ENCODE results near the gene ZNF680.
"Not testable (repeated sequence)": the region's sequence is repeated elsewhere in the genome, so short reads cannot be mapped to it uniquely, and the experiment has no call there.

The ZNF680 gene

GRCh38 chr7:64557601-64558322 is 5.1 kb downstream of the ZNF680 start:
- no peak for DNase-seq
- no peaks in the 10 kb centered on the region for H3K27me3 ChIP-seq (replicated peaks; ENCODE audit: control insufficient read depth, insufficient read depth, low read length, poor library complexity, severe bottlenecking)
- no peak overlapping the region for H3K27ac ChIP-seq (ENCODE audit: insufficient read depth, low read length, poor library complexity, severe bottlenecking)
- no peaks in the 10 kb centered on the region for H3K9me3 ChIP-seq (ENCODE audit: control insufficient read depth, low read length)
- no peak overlapping the region for H3K4me3 ChIP-seq (ENCODE audit: insufficient read depth, low read depth, low read length, poor library complexity, severe bottlenecking)
- H3K36me3 ChIP-seq (ENCODE audit: control insufficient read depth, insufficient read depth, low read length): no peaks in the 10 kb centered on the region
- no peaks in the 10 kb centered on the region for H3K4me1 ChIP-seq (ENCODE audit: control insufficient read depth, insufficient read depth, low read length, poor library complexity, severe bottlenecking)

DNA sequence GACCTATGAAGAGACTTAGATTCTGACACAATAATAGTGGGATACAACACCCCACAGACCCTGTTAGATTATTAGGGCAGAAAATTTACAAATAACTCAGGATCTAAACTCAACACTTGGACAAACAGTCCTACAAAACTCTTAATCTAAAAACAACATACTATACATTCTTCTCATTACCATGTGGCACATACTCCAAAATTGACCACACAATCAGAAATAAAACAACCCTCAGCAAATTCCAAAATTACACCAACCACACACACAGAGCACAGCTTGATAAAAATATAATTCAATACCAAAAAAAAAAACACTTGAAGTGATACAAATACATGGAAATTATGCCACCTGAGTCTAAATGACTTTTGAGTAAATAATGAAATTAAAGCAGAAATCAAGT is 7.8 kb downstream of the ZNF680 start:
- H3K9me3 ChIP-seq (ENCODE audit: control insufficient read depth, low read length): no peaks in the 10 kb centered on the region
- no peak overlapping the region for H3K4me3 ChIP-seq (ENCODE audit: insufficient read depth, low read depth, low read length, poor library complexity, severe bottlenecking)
- H3K27ac ChIP-seq (ENCODE audit: insufficient read depth, low read length, poor library complexity, severe bottlenecking): no peak overlapping the region
- no peaks in the 10 kb centered on the region for H3K36me3 ChIP-seq (ENCODE audit: control insufficient read depth, insufficient read depth, low read length)
- H3K27me3 ChIP-seq (replicated peaks; ENCODE audit: control insufficient read depth, insufficient read depth, low read length, poor library complexity, severe bottlenecking): no peaks in the 10 kb centered on the region
- DNase-seq: no peak
- no peaks in the 10 kb centered on the region for H3K4me1 ChIP-seq (ENCODE audit: control insufficient read depth, insufficient read depth, low read length, poor library complexity, severe bottlenecking)

DNA sequence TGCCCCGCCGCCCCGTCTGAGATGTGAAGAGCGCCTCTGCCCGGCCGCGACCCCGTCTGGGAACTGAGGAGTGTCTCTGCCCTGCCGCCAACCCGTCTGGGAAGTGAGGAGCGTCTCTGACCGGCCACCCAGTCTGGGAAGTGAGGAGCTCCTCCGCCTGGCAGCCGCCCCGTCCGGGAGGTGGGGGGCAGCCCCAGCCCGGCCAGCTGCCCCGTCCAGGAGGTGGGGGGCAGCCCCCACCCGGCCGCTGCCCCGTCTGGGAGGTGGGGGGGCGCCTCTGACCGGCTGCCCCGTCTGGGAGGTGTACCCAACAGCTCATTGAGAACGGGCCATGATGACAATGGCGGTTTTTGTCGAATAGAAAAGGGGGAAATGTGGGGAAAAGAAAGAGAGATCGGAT is 8.7 kb downstream of the ZNF680 start:
- H3K9me3 ChIP-seq (ENCODE audit: control insufficient read depth, low read length); H3K36me3 ChIP-seq (ENCODE audit: control insufficient read depth, insufficient read depth, low read length); H3K27me3 ChIP-seq (replicated peaks; ENCODE audit: control insufficient read depth, insufficient read depth, low read length, poor library complexity, severe bottlenecking); H3K27ac ChIP-seq (ENCODE audit: insufficient read depth, low read length, poor library complexity, severe bottlenecking); H3K4me3 ChIP-seq (ENCODE audit: insufficient read depth, low read depth, low read length, poor library complexity, severe bottlenecking); DNase-seq; H3K4me1 ChIP-seq (ENCODE audit: control insufficient read depth, insufficient read depth, low read length, poor library complexity, severe bottlenecking): not testable (repeated sequence)

DNA sequence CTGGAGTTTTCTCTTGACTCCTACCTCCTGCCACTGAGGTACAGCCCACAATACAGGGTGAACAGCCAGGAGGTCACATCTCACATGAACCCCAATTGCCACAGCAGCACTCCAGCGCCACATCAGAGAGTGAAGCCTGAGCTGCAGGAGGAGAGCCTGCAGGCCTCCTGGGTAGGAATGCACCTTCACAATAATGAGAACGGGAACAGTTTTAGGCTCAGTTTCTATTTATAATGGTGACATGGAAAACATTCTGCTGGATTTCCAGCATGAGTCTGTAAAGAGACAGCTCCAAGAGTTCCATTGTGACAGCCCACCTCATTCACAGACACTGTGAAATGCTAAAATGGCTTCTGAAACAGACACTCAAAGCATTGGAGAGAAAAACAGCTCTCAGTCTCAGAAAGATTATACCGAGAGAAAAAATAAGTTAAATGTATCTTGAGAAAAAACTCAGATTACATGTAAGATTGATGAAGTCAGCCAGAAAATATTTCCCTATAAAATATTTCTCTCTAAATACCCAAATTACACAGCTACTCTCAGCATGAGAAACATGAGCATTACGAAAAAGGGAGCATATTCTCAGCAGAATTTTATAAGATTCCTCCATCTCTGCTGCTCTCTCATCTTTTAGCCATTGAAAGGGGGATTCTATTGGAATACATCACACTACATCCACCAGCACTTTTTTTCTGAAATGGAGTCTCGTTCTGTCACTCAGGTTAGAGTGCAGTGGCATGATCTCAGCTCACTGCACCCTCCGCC is 11.3 kb downstream of the ZNF680 start:
- no peak overlapping the region for H3K27ac ChIP-seq (ENCODE audit: insufficient read depth, low read length, poor library complexity, severe bottlenecking)
- no peaks in the 10 kb centered on the region for H3K36me3 ChIP-seq (ENCODE audit: control insufficient read depth, insufficient read depth, low read length)
- no peaks in the 10 kb centered on the region for H3K27me3 ChIP-seq (replicated peaks; ENCODE audit: control insufficient read depth, insufficient read depth, low read length, poor library complexity, severe bottlenecking)
- no peaks in the 10 kb centered on the region for H3K9me3 ChIP-seq (ENCODE audit: control insufficient read depth, low read length)
- DNase-seq: no peak
- H3K4me1 ChIP-seq (ENCODE audit: control insufficient read depth, insufficient read depth, low read length, poor library complexity, severe bottlenecking): no peaks in the 10 kb centered on the region
- H3K4me3 ChIP-seq (ENCODE audit: insufficient read depth, low read depth, low read length, poor library complexity, severe bottlenecking): no peak overlapping the region

GRCh38 chr7:64544010-64544409 is 18.9 kb downstream of the ZNF680 start:
- Histone ChIP-seq H3K27me3 (replicated peaks; ENCODE audit: control insufficient read depth, insufficient read depth, low read length, poor library complexity, severe bottlenecking) (no peaks in the 10 kb centered on the region), H3K4me1 (ENCODE audit: control insufficient read depth, insufficient read depth, low read length, poor library complexity, severe bottlenecking) (no peaks in the 10 kb centered on the region), H3K27ac (ENCODE audit: insufficient read depth, low read length, poor library complexity, severe bottlenecking) (no peak overlapping the region), H3K36me3 (ENCODE audit: control insufficient read depth, insufficient read depth, low read length) (no peaks in the 10 kb centered on the region), H3K9me3 (ENCODE audit: control insufficient read depth, low read length) (no peaks in the 10 kb centered on the region), H3K4me3 (ENCODE audit: insufficient read depth, low read depth, low read length, poor library complexity, severe bottlenecking) (no peak overlapping the region)
- DNase-seq: no peak

DNA sequence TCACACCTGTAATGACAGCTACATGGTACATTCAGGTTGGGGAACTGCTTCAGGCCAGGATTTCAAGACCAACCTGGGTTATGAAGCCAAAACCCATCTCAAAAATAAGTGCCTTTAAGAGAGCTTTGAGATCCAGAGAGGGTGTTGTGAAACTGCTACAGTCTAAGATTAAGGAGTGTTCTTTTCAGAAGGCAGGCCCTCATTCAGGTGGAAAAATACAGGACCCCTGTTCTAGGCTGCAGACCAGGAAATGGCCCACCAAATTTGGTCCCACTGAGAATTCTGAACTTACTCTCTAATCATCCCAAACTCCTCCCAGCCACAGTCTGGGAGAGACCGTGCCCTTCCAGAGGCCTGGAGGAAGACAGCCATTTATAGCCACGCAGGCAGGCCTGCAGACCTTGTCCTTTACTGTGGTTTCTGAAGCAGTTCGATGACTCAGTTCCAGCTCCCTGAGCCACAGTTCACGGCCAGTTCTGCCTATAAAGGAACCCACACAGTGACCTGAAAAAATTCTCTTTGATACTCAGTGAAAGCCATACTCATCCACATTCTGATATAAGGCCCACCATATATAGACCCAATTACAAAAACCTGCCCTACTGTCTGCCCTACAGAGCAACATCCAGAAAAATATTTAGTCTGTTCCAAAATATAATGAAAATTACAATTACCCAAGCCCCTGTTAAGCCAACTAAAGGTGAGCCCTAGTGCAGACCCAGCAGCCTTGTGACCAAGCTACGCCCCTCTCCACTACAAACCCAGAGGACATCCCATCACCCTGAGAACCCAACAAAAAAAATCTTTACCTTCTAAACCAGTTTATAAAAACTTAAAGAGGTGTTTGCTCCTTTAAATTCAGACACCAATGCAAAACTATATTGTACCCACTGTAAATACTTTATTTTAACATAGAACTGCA is 21.2 kb downstream of the ZNF680 start:
- H3K27ac ChIP-seq (ENCODE audit: insufficient read depth, low read length, poor library complexity, severe bottlenecking): no peak overlapping the region
- H3K4me3 ChIP-seq (ENCODE audit: insufficient read depth, low read depth, low read length, poor library complexity, severe bottlenecking): no peak overlapping the region
- H3K36me3 ChIP-seq (ENCODE audit: control insufficient read depth, insufficient read depth, low read length): no peaks in the 10 kb centered on the region
- H3K27me3 ChIP-seq (replicated peaks; ENCODE audit: control insufficient read depth, insufficient read depth, low read length, poor library complexity, severe bottlenecking): no peaks in the 10 kb centered on the region
- no peaks in the 10 kb centered on the region for H3K9me3 ChIP-seq (ENCODE audit: control insufficient read depth, low read length)
- no peak for DNase-seq
- H3K4me1 ChIP-seq (ENCODE audit: control insufficient read depth, insufficient read depth, low read length, poor library complexity, severe bottlenecking): no peaks in the 10 kb centered on the region

DNA sequence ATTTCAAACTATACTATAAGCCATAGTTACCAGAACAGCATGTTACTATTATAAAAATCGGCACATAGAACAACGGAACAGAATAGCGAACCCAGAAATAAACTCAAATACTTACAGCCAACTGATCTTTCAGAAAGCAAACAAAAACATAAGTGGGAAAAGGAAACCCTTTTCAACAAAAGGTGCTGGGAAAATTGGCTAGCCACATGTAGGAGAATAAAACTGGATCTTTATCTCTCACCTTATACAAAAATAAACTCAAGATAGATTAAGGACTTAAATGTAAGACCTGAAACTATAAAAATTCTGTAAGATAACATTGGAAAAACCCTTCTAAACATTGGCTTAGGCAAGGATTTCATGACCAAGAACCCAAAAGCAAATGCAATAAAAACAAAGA is 29.1 kb downstream of the ZNF680 start:
- Histone ChIP-seq H3K27ac (ENCODE audit: insufficient read depth, low read length, poor library complexity, severe bottlenecking) (no peak overlapping the region), H3K36me3 (ENCODE audit: control insufficient read depth, insufficient read depth, low read length) (peaks cover 23% of the 10 kb centered on the region), H3K27me3 (replicated peaks; ENCODE audit: control insufficient read depth, insufficient read depth, low read length, poor library complexity, severe bottlenecking) (no peaks in the 10 kb centered on the region), H3K4me1 (ENCODE audit: control insufficient read depth, insufficient read depth, low read length, poor library complexity, severe bottlenecking) (no peaks in the 10 kb centered on the region), H3K9me3 (ENCODE audit: control insufficient read depth, low read length) (no peaks in the 10 kb centered on the region), H3K4me3 (ENCODE audit: insufficient read depth, low read depth, low read length, poor library complexity, severe bottlenecking) (no peak overlapping the region)
- no peak for DNase-seq

- Histone ChIP-seq H3K36me3 (ENCODE audit: control insufficient read depth, insufficient read depth, low read length) (peaks cover 30% of the 10 kb centered on the region), H3K4me1 (ENCODE audit: control insufficient read depth, insufficient read depth, low read length, poor library complexity, severe bottlenecking) (no peaks in the 10 kb centered on the region), H3K27me3 (replicated peaks; ENCODE audit: control insufficient read depth, insufficient read depth, low read length, poor library complexity, severe bottlenecking) (no peaks in the 10 kb centered on the region), H3K27ac (ENCODE audit: insufficient read depth, low read length, poor library complexity, severe bottlenecking) (no peak overlapping the region), H3K9me3 (ENCODE audit: control insufficient read depth, low read length) (peaks cover 17% of the 10 kb centered on the region), H3K4me3 (ENCODE audit: insufficient read depth, low read depth, low read length, poor library complexity, severe bottlenecking) (no peak overlapping the region)
- DNase-seq: no peak
Measured at GRCh38 chr7:64528770-64529169, 34.1 kb downstream of the ZNF680 start.

GRCh38 chr7:64521409-64521984 is 41.4 kb downstream of the ZNF680 start:
- H3K4me3 ChIP-seq (ENCODE audit: insufficient read depth, low read depth, low read length, poor library complexity, severe bottlenecking): no peak overlapping the region
- no peaks in the 10 kb centered on the region for H3K27me3 ChIP-seq (replicated peaks; ENCODE audit: control insufficient read depth, insufficient read depth, low read length, poor library complexity, severe bottlenecking)
- peaks cover 35% of the 10 kb centered on the region for H3K9me3 ChIP-seq (ENCODE audit: control insufficient read depth, low read length)
- no peaks in the 10 kb centered on the region for H3K4me1 ChIP-seq (ENCODE audit: control insufficient read depth, insufficient read depth, low read length, poor library complexity, severe bottlenecking)
- DNase-seq: no peak
- H3K36me3 ChIP-seq (ENCODE audit: control insufficient read depth, insufficient read depth, low read length): peaks cover 20% of the 10 kb centered on the region
- H3K27ac ChIP-seq (ENCODE audit: insufficient read depth, low read length, poor library complexity, severe bottlenecking): no peak overlapping the region
